OCI-M1 (cell line): ENCODE results near the gene CUEDC1.

Source experiments
- DNase-seq: peaks from one replicate; lab custom pipeline; 2025; lab: John Stamatoyannopoulos, UW

The CUEDC1 gene

GRCh38 chr17:57957886-57958285 is 2.7 kb upstream of the CUEDC1 start:
- no peak for DNase-seq

- no peak for DNase-seq
Observed at GRCh38 chr17:57957120-57957850, 2.1 kb upstream of the CUEDC1 start.

DNA sequence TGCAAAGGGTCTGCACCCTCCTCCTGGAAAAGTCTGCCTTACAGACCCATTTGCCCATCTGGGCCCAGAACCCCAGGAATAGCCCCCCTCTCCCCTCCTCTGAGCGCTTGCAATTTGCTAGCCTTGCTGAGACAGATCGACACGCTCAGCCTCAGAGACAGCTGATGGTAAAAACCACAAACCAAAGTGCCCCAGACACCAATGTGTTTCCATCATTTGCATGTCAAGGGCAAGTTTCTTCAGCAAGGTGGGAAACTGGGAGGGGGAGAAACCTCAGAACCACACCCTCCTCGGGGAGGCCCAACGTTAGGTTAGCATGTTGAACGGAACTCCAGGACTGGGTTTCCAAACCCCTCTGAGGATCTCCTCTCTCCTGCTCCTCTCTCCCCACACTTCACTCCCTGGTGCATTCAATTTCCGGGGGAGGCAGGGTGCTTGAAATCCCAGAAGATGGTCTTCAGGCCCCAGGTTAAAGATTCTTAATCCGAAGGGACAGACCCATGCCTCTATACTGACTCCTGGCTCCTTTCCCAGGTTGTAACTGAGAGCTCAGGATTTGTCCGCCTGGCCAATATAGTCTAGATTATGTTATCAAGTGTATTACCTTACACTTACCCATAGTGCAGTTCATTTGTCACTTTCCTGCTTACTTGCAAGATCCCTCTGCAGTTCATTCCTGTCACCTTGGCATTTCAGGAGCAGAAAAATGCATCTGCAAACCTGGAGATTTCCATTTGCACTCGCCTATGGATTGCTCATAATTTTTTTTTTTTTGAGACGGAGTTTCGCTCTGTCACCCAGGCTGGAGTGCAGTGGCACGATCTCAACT is 1.3 kb upstream of the CUEDC1 start:
- peak; percentile 42 for DNase-seq

DNA sequence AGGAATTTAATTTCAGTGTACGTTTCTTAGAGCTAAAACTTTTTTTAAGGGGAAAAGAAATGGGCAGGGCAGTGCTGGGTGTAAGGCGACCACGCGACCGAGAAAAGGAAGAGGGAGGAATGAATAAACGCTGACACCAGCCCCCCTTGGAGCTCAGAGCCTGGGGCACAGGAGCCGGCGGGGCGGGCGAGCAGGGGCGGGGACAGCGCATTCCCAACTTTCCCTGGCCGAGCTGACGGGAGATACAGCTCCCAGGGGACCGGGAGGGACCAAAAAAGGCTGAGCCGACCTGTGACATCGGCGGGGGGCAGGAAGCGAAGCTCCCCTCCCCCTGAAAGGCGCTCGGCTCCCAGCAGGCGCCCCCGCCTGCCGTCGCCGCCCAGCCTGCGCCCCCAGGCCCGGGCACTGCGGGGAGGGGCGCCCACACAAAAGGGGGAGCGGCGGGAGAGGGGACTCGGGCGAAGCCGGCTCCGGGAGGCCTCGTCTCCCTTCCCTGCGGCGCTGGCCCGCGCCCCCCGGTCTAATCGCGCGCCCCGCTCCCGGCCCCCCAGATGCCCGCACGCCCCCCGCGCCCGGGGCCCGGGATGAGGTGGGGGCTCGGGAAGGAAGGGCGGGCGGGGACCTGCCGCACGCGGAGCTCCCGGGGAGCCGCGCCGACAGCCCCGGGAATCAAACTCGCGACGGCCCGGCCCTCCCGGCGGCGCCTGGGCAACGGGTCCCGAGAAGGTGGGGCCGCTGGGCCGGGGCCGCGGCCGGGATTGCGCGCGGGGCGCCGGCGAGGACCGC is 622 bp downstream of the CUEDC1 start:
- DNase-seq = no peak

DNA sequence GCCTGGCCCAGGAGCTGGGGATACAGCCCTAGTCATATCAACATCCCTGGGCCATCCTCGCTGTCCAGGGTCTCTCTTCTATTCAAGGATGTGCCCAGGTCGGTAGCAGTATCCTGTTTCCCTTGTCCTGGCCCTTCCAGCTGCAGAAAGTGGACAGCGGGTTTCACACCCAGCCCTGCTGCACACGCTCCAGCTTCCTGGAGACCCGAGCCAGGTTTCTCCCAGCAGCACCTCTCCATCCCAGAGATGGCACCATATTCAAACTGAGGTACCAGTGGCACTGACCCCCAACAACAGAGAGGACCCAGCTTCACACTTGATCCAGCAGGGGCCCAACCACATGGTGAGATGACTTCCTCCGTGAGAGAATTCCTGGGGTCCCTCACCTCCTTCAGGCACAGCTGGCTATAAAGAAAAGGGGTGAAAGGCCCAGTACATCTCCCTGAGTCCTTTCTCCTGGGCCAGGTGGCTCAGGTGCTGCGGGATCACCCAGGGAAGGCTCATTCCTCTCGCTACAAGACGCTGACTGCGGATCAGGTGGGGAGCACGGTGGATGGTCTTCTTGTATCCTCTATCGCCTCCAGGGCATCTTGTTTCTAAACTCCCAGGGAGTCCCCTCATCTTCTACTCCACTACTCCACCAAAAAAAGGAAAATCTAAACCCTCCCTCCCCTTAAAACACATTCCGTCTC is 1.4 kb downstream of the CUEDC1 start:
- no peak for DNase-seq

DNA sequence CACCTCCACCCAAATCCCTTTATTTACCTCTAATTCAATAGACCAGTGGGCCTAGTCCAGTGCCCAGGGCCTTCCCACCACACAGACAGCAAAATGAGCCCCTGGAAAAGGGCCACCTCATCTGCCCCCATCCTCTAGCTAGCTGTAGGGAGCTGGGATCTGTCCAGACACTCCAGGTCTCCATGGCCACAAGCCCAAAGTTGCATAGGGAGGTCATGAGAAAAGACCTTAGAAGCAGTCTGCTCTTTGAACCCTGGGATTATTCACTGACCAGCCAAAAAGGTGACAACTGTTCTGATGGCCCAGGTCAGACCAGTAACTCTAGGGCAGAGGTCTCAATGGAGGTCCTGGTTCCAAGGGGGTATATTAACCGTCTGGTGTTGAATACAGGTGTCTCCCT is 2.0 kb downstream of the CUEDC1 start:
- no peak for DNase-seq

DNA sequence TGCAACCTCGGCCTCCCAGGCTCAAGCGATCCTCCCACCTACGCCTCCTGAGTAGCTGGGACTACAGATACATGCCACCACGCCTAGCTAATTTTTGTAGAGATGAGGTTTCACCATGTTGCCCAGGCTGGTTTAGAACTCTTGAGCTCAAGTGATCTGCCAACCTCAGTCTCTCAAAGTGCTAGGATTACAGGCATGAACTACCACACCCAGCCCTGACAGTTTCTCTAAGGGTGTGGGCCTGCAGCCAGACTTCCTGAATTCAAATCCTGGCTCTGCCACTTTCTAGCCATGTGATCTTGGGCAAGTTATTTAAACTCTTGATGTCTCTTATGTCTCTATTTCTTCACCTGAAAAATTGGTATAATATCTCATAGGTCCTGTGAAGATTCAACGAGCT is 5.6 kb downstream of the CUEDC1 start:
- peak; percentile 38 for DNase-seq

GRCh38 chr17:57948555-57949420 is 6.4 kb downstream of the CUEDC1 start:
- DNase-seq = peak; percentile 73

- no peak for DNase-seq
Observed at GRCh38 chr17:57948169-57948554, 7.0 kb downstream of the CUEDC1 start.

- DNase-seq = no peak
Observed at GRCh38 chr17:57947369-57947768, 7.8 kb downstream of the CUEDC1 start.

DNA sequence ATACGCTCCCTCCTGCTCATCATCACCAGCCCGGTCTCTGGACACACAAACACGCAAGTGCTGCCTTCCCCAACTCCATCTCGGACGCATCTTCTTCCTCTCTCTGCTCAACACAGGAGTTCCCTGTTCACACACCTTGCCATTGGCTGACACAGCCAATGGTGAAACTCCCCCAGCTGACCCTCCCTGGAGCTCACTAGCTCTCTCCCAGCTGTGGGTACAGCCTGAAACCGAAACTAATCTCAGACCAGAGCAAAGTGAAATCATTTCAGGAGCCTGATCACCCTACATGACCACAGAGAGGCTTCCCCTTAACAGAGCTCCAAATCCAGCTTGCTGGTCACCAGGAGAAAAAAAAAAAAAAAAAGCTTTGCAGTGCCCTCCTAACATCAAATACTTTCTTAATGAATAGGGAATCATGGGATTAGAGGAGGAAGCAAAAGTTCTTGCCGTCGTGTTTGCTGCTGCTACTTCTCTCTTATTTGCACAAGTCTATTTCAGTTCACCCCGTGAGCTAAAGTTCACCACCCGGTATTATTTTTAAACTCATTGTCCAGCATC is 8.3 kb downstream of the CUEDC1 start:
- peak; percentile 97 for DNase-seq

- DNase-seq = no peak
Observed at GRCh38 chr17:57945996-57946797, 9.0 kb downstream of the CUEDC1 start.

DNA sequence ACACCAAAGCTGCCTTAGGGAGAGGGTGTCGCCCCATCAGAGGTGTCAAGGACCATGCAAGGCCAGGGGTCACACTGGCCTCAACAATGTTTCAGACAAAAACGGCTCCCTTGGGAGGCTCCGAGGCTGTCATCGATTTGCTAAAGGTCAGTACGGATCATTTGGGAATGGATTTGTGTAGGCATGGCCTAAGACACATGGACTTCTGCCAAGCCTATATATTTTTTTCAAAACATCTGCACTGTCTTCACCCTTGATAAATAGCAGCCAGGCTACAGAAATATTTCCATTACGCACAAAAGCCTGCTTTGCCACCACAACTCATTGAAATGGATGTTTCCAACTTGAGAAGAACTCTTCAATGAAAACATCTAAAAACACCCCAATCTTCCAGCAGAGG is 10.3 kb downstream of the CUEDC1 start:
- DNase-seq = no peak

- DNase-seq = no peak
Observed at GRCh38 chr17:57943645-57944044, 11.6 kb downstream of the CUEDC1 start.

DNA sequence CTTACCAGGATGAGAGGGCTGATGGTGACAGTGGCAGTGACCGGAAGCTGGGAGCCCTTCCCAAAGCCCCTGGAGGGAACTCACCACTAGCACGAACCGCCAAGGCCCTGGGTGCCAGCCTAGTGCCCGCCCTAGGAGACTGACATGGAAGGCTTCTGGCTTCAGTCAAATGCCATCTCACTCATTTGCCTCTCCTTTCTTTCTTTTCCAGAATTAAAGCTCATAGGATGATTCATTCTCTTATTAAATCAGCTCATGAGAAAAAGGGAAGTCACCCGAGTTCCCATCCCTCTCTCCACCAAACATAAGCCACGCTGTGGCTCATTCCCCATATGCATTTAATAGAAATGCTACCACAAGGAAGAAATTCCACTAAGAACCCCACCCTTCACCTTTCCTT is 12.1 kb downstream of the CUEDC1 start:
- DNase-seq = peak; percentile 59

GRCh38 chr17:57941384-57942370 is 13.5 kb downstream of the CUEDC1 start:
- DNase-seq = no peak

DNA sequence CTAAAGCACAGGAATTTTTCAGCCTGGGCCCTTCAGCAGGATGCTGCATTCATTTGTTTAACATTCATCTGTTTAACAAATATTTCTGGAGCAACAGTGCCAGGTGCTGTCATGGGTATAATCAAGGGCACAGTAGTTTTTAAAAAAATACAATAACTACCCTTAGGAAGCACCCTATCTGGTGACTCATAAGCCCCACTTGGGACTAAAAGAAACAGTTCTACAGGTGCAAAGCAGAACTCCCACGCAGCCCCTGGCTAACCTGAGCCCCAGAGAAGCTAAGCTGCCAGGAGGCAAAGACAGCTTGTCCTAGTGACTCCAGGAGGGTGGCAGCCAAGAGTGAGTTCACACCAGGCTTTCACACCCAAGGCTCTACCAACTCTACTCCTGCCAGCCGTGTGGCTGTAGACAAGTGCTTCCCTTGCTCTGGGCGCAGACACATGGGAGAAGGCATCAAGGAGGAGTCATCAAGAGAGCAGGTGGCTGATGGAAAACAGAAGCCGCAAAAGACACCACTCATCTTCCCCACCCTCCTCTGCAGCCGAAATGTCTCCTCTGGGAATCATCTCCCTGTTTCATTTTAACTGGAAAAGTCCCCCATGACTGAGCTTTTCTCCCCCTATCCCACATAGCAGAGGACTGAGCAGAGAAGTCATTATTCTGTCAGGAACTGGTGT is 14.4 kb downstream of the CUEDC1 start:
- DNase-seq = no peak

DNA sequence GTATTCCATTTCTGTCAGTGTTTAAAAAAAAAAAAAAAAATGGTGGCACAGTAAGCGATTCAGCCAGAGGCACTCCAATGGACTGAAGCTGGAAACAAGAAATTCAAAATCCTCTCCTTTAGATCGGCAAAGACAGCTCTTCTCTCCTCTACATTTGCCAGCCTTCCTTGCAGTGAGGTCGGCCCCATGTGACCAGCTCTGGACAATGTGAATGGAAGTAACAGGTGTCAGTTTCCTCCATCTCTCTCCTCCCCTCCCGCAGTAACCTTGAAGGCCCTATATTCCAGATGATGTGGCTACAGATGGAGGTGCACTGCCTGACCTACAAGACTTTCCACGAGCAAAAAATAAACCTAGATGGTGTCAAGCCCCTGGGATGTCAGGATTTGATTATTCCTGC is 15.0 kb downstream of the CUEDC1 start:
- DNase-seq = no peak
